Mucosa of descending colon (tissue), 3 donors: ENCODE measurements around the gene SMARCA2. TPM values are rescaled to one million over a fixed set of nuclear protein-coding genes. Genes with fewer than 3 reads are reported as not detected.

Source experiments
- ATAC-seq: fragments of 200-7000 bp; cut with Tn5 transposase; one replicate; pipeline ENCODE4 v1.9.1; 2020; ENCODE audit warnings: mild to moderate bottlenecking, moderate library complexity
- DNase-seq, 3 donors: peaks; one replicate each; pipeline ENCODE4 v3.0.0-alpha.2; 2020
- H3K36me3 ChIP-seq: fragments of 200-600 bp; one replicate; pipeline ENCODE4 v1.8.0; 2021; ENCODE audit warnings: low read depth, mild to moderate bottlenecking
- H3K4me1 ChIP-seq: fragments of 200-600 bp; one replicate; pipeline ENCODE4 v1.8.0; 2021; ENCODE audit warnings: low read depth, mild to moderate bottlenecking
- H3K4me3 ChIP-seq: fragments of 200-600 bp; one replicate; pipeline ENCODE4 v1.8.0; 2021; ENCODE audit warnings: mild to moderate bottlenecking
- H3K9me3 ChIP-seq: fragments of 200-600 bp; one replicate; pipeline ENCODE4 v1.8.0; 2021; ENCODE audit warnings: mild to moderate bottlenecking
- CTCF ChIP-seq: fragments of 200-600 bp; IDR thresholded peaks from one replicate; pipeline ENCODE4 v1.8.0; 2022; ENCODE audit warnings: antibody characterized with exemption, mild to moderate bottlenecking
- intact Hi-C, 2 donors: fragments of 100-400 bp; cut with DNase I in 1 of 2; cut with micrococcal nuclease in 1 of 2; formaldehyde crosslinking; loops; one replicate each; pipeline versions ENCODE4 v1.11.0 to v1.11.1; 2022; cut with DNase I, micrococcal nuclease
- total RNA-seq, 3 donors: library from RNA; stranded (reverse); fragmentation: NEBNext Ultra II Directional in 2 of 3; extraction: Animal tissue kit (Norgen Biotek cat#: 25700) in 2 of 3; gene quantifications; one replicate each; pipeline versions ENCODE4 v1.2.1 to v1.2.4, GENCODE V29; 2021 to 2023
- donor health status: DM: no; HTN: no; CAD: no; lungs with moderate emphysema.
- donor health status: DM: no; HTN: no; CAD: no.
- donor health status: DM: no; HTN: yes; CAD: no.

Gene SMARCA2
- total RNA-seq, 3 donors from 2014 or later: 105 to 131 (median 117) TPM

GRCh38 chr9:2036844-2037243 is 21.7 kb downstream of the SMARCA2 start:
- intact Hi-C loops: no loop called here
- no peak for TF ChIP-seq CTCF
- Histone ChIP-seq H3K4me1 (no peaks in the 10 kb centered on the region), H3K4me3 (no peak overlapping the region), H3K9me3 (no peaks in the 10 kb centered on the region), H3K36me3 (no peaks in the 10 kb centered on the region)
- DNase-seq: no peak
- no peak for ATAC-seq

GRCh38 chr9:2039294-2040180 is 24.4 kb downstream of the SMARCA2 start:
- DNase-seq (peak in 1 of 3 donors; percentile 26), ATAC-seq (no peak)
- no peaks in the 10 kb centered on the region for H3K4me1 ChIP-seq
- H3K4me3 ChIP-seq: no peak overlapping the region
- intact Hi-C loops: no loop called here
- no peaks in the 10 kb centered on the region for H3K9me3 ChIP-seq
- no peaks in the 10 kb centered on the region for H3K36me3 ChIP-seq
- no peak for TF ChIP-seq CTCF

- ATAC-seq: no peak
- no peaks in the 10 kb centered on the region for H3K9me3 ChIP-seq
- intact Hi-C loops: no loop called here
- no peaks in the 10 kb centered on the region for H3K36me3 ChIP-seq
- no peaks in the 10 kb centered on the region for H3K4me1 ChIP-seq
- TF ChIP-seq CTCF: no peak
- DNase-seq: no peak
- no peak overlapping the region for H3K4me3 ChIP-seq
Observed at GRCh38 chr9:2040828-2041227, 25.7 kb downstream of the SMARCA2 start.

- ATAC-seq: no peak
- Histone ChIP-seq H3K36me3 (no peaks in the 10 kb centered on the region), H3K4me3 (no peak overlapping the region), H3K4me1 (no peaks in the 10 kb centered on the region), H3K9me3 (no peaks in the 10 kb centered on the region)
- no peak for DNase-seq
- intact Hi-C loops: no loop called here
- TF ChIP-seq CTCF: no peak
Observed at GRCh38 chr9:2041736-2042135, 26.6 kb downstream of the SMARCA2 start.

GRCh38 chr9:2043243-2043642 is 28.1 kb downstream of the SMARCA2 start:
- no peaks in the 10 kb centered on the region for H3K4me1 ChIP-seq
- no peaks in the 10 kb centered on the region for H3K36me3 ChIP-seq
- no peak overlapping the region for H3K4me3 ChIP-seq
- DNase-seq: no peak
- intact Hi-C loops: no loop called here
- TF ChIP-seq CTCF: no peak
- no peak for ATAC-seq
- H3K9me3 ChIP-seq: no peaks in the 10 kb centered on the region
